Myocyte (in vitro differentiated cells): Measurements from ENCODE around the gene SCAPER. TPM values are rescaled to one million over a fixed set of nuclear protein-coding genes. Genes with fewer than 3 reads are reported as not detected.
"Not testable (repeated sequence)": the region's sequence is repeated elsewhere in the genome, so short reads cannot be mapped to it uniquely, and the experiment has no call there.

Source experiments
- DNase-seq: peaks from one replicate; pipeline ENCODE4 v3.0.0-alpha.2; 2012; ENCODE audit warnings: low read depth
- total RNA-seq: library from RNA; depleted of rRNA; stranded (reverse); fragments of >200 nt; gene quantifications from 2 replicates; pipeline ENCODE4 v1.2.3, GENCODE V29; 2014

SCAPER gene
- total RNA-seq, 1 donor from 2014 or later, result 22.0 TPM

DNA sequence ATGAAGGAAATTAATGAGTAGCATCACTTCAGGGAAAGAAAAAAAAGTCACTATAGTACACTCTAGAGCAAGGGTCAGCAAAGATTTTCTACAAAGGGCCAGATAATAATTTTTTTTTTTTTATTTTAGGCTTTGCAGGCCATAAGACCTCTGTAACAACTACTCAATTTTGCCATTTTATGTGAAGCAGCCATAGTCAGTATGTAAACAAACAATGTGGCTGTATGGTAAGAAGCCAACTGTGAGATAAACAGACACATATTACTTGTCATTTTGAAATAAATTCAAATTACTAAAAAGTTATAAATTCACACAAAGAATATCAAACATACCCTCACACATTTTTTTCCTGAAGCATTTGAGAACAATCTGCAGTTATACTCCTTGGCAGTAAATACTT is 40.6 kb downstream of the SCAPER start:
- DNase-seq, result no peak

GRCh38 chr15:76863693-76864092 is 41.4 kb downstream of the SCAPER start:
- peak; percentile 88 for DNase-seq

DNA sequence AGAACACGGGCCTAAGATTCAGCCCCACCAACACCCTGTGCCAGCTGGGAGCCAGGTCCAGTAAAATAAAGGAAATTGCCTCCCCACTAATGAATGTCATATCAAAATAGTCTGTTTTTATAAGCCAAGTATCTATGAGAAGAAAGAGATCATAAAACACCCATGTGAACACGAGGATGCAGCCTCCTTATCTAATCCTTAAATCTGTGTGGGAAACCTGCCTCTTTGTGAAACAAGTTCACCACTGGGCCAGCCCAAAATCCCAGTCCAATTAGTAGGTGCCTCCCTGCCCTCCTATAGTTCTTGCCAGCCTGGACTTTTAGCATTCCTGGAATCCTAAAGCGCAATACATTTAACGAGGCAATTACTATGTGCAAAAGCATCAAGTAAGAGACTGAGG is 42.0 kb downstream of the SCAPER start:
- DNase-seq, result no peak

DNA sequence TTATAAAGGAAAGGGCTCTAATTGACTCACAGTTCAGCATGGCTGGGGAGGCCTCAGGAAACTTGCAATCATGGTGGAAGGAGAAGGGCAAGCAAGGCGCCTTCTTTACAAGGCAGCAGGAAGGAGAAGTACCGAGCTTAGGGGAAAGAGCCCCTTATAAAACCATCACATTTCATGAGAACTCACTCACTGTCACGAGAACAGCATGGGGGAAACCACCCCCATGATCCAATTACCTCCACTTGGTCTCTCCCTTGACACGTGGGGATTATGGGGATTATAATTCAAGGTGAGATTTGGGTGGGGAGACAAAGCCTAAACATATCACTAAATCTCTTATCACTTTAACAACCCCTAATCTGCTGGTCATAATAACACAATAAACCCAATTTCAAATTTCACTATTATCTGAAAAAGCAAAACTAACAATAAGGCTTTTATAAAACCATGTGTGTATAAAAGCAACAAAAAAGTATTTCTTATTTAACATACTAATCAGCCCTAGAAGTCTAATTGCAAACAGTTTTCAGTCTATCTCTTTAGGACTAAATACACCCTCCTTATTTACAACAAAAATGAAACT is 43.2 kb downstream of the SCAPER start:
- DNase-seq, result no peak

DNA sequence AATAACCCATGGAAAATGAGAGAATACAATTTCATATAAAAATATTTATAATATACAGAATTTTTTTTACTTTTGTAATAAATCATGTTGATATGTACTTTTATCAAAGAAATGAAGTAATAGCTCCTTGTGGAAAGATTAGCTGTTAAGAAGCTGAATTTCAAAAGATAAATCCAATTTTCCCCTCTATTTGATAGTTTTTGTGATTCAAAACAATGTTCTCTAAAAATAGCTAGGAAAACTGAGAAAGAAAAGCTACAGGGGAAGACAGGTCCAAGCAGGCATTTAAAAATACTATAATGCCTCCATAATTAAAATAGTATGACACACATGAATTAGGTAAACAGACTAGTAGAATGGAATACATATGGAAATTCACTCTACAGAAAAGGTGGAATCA is 44.9 kb downstream of the SCAPER start:
- no peak for DNase-seq

- not testable (repeated sequence) for DNase-seq
Measured at GRCh38 chr15:76850367-76850766, 54.8 kb downstream of the SCAPER start.

- DNase-seq, result no peak
Measured at GRCh38 chr15:76846782-76847181, 58.4 kb downstream of the SCAPER start.

GRCh38 chr15:76844096-76844495 is 61.0 kb downstream of the SCAPER start:
- DNase-seq, result peak; percentile 19

DNA sequence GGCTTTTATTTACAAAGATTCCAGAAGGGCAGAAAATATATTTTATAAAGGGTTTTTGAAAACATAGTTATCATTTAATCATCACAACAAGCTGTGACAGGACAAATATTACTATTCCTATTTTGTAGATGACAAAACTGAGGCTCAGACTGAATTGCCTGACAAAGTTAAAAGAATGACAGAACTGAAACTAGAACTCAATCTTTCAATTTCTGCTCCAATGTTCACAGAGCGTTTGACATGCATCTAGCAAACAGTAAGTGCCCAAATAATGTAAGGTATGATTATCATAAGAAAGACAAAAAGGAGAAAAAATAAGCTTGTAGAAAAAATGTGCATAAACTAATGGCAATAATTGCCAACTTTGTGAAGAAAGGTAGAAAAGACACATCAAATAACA is 61.9 kb downstream of the SCAPER start:
- no peak for DNase-seq

DNA sequence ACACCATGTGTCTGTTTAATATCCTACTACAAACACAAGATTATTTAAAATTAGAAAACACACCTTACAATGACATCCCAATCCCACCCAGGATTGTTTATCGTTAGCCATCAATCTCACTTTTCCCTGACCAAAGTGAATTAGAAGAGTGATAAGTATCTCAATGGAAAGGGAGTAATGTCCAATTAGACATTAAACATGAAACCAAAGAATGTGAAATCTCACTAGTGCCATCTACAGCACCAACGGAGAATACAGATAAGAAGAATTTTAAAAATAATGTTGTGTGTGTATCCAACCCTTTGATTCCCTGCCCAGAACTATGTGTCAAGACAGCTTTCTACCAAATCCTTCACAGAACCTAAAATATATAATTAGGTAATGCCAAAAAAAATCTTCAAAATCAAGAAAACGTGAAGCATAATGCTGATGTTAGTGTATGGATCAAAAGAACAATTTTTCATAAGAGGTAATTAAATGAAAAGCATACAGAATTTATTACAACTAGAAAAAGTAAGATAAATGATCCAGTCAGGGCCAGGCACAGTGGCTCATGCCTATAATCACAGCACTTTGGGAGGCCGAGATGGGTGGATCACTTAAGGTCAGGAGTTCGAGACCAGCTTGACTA is 64.2 kb downstream of the SCAPER start:
- peak; percentile 63 for DNase-seq

DNA sequence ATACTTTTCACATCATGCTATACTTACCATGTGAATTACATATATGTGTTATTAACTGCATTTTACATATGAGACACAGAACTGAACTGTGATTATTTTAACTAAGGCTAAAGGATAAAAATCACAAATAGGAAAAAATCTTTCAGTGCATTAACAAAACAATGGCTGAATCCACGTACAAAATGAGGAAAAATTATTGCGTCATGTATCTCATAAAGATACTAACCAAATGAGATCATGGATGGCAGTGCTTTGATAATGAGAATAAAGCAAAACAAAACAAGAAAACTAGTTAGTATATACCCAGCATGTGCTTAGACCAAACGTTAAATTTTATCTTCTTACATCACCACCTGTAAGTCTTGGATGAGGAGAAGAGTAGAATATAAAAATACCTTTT is 66.0 kb downstream of the SCAPER start:
- DNase-seq, result no peak

DNA sequence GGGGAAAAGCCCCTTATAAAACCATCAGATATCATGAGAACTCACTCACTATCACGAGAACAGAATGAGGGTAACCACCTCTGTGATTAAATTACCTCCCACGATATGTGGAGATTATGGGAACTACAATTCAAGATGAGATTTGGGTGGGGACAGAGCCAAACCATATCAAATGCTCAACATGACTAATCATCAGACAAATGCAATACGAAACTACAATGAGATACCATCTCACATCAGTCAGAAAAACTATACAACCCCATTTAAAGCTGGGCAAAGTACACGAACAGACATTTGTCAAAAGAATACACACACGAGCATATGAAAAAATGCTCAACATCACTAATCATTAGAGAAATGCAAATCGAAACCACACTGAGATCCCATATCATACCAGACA is 67.7 kb downstream of the SCAPER start:
- peak; percentile 13 for DNase-seq

GRCh38 chr15:76829939-76830338 is 75.2 kb downstream of the SCAPER start:
- no peak for DNase-seq

- DNase-seq, result no peak
Measured at GRCh38 chr15:76823890-76824289, 81.2 kb downstream of the SCAPER start.

DNA sequence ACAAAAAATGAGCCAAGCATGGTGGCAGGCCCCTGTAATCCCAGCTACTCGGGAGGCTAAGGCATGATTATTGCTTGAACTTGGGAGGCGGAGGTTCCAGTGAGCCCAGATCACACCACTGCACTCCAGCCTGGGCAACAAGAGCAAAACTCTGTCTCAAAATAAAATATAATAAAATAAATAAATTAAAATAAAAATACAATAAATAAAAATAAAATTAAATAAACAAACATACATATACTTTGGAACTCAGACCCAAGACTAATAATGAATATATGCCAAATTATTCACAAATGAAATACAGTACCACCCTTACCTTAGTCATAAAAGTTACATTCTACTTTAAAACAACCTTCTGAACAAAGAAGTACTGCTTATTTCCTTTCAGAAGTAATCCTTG is 81.8 kb downstream of the SCAPER start:
- no peak for DNase-seq

DNA sequence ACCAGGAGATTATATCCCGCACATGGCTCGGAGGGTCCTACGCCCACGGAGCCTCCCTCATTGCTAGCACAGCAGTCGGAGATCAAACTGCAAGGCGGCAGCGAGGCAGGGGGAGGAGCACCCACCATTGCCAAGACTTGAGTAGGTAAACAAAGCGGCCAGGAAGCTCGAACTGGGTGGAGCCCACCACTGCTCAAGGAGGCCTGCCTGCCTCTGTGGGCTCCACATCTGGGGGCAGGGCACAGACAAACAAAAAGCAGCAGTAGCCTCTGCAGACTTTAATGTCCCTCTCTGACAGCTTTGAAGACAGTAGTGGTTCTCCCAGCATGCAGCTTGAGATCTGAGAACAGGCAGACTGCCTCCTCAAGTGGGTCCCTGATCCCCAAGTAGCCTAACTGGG is 86.2 kb downstream of the SCAPER start:
- DNase-seq, result not testable (repeated sequence)

- no peak for DNase-seq
Measured at GRCh38 chr15:76815421-76815820, 89.7 kb downstream of the SCAPER start.

- DNase-seq, result no peak
Measured at GRCh38 chr15:76812381-76812780, 92.8 kb downstream of the SCAPER start.

GRCh38 chr15:76809412-76810103 is 95.6 kb downstream of the SCAPER start:
- no peak for DNase-seq

GRCh38 chr15:76803049-76803571 is 102.0 kb downstream of the SCAPER start:
- DNase-seq, result no peak

DNA sequence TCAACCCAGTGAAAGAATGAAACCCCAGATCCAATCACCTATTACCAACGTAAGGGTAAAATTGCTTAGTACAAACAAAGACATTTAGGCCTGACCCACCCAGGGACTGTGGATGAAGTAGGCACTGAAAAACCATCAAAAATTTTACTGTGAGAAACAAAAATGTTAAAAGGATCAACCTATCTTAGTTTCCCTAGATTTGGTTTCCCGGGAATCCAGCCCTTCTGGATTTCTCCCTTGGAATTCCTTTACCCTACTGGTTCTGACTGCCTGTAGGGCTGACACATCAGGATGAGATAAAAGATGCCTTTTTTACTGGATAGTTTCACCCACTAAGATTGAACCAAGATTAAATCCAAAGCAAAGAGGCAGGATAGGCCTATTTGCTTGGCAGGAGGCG is 102.7 kb downstream of the SCAPER start:
- DNase-seq, result peak; percentile 18

GRCh38 chr15:76799760-76800159 is 105.4 kb downstream of the SCAPER start:
- peak; percentile 9 for DNase-seq

DNA sequence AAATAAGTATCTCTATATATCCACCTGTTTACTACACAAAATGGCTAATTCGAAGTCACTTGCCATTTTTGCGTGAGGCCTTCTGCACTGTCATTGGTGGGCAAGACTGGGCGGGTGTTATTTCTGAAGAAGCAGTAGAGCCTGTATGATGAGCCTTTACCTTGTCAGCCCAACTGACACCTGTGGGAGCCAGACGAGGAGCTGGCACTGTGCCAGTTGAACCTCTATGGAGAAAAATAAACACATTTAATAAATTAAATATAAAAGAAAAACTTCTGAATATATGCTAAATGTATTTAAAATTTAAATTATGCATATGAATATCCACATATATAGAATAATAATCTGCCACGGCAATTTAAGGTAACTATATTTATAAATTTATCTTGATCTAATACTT is 109.9 kb downstream of the SCAPER start:
- DNase-seq, result no peak
